ENCODE results near the gene ACBD4.
"Not testable (repeated sequence)": the region's sequence is repeated elsewhere in the genome, so short reads cannot be mapped to it uniquely, and the experiment has no call there.

The ACBD4 gene

DNA sequence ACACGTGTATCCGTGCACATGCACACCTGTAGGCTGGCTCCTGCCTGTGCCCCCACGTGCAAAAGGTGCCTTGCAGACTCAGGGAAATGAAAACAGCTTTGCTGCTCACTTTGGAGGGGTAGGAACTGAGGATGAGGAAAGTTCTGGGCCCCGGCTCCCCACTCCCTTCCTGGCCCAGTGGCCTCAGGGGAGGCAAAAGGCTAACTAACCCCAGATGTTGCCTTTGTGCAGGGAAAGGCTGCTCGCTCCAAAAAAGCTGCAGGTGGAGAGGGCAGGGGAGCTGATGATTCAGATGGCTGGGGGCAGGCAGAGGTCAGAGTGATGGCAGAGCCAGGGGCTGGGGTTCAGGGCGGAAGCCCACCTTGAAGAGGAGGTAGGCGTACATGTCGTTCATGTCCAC is 15.5 kb upstream of the ACBD4 start:
- no peak overlapping the region for H3K4me3 Mint-ChIP-seq
- H3K27me3 Mint-ChIP-seq (ENCODE audit: low read depth) = peaks cover 9% of the 10 kb centered on the region
- H3K36me3 Mint-ChIP-seq (ENCODE audit: low read depth) = no peaks in the 10 kb centered on the region
- no peak overlapping the region for H3K27ac Mint-ChIP-seq
- DNase-seq (ENCODE audit: low spot score) = no peak
- no peaks in the 10 kb centered on the region for H3K9me3 Mint-ChIP-seq
- H3K4me1 Mint-ChIP-seq (ENCODE audit: low read depth) = no peaks in the 10 kb centered on the region

DNA sequence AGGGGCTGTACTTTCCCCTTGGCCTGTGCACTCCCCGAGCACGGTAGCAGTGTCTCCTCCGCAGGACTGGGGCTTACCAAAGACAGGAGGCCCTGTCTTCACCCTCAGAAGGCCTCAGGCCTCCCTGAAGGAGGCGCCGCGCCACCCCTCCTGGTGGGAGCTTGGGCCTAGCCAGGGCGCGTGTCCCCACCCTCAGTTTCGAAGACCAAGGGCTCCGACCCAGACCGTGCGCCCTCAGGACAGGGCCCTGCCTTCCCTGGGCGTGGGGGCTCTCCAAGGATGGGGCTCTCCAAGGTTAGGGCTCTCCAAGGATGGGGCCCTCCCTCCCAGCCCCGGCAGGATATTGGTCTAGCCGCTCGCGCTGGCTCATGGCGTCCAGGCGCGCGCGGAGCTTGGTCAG is 14.9 kb upstream of the ACBD4 start:
- no peak overlapping the region for H3K4me3 Mint-ChIP-seq
- peaks cover 9% of the 10 kb centered on the region for H3K27me3 Mint-ChIP-seq (ENCODE audit: low read depth)
- no peaks in the 10 kb centered on the region for H3K9me3 Mint-ChIP-seq
- no peaks in the 10 kb centered on the region for H3K4me1 Mint-ChIP-seq (ENCODE audit: low read depth)
- no peaks in the 10 kb centered on the region for H3K36me3 Mint-ChIP-seq (ENCODE audit: low read depth)
- no peak for DNase-seq (ENCODE audit: low spot score)
- no peak overlapping the region for H3K27ac Mint-ChIP-seq

DNA sequence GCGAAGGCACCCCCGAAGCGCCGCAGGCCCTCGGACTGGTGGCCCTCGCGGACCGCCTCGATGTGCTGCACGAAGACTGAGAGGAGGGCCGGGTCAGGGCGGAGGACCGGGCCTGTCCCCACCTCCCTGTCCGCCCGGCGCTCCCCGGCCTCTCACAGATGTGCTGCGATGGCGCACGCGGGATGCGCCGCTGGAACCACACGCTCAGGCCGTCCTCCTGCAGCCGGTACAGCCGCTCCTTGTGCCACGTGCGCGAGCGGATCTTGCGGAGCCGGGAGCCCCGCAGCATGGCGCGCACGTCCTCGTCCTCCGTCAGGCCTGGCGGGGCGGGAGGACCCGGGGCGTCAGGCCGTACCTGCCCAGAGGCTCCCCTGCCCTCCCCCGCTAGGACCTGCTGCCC is 14.4 kb upstream of the ACBD4 start:
- Mint-ChIP-seq H3K4me1 (ENCODE audit: low read depth) (no peaks in the 10 kb centered on the region), H3K9me3 (no peaks in the 10 kb centered on the region), H3K27me3 (ENCODE audit: low read depth) (peaks cover 9% of the 10 kb centered on the region), H3K36me3 (ENCODE audit: low read depth) (no peaks in the 10 kb centered on the region), H3K27ac (no peak overlapping the region), H3K4me3 (no peak overlapping the region)
- DNase-seq (ENCODE audit: low spot score) = no peak

DNA sequence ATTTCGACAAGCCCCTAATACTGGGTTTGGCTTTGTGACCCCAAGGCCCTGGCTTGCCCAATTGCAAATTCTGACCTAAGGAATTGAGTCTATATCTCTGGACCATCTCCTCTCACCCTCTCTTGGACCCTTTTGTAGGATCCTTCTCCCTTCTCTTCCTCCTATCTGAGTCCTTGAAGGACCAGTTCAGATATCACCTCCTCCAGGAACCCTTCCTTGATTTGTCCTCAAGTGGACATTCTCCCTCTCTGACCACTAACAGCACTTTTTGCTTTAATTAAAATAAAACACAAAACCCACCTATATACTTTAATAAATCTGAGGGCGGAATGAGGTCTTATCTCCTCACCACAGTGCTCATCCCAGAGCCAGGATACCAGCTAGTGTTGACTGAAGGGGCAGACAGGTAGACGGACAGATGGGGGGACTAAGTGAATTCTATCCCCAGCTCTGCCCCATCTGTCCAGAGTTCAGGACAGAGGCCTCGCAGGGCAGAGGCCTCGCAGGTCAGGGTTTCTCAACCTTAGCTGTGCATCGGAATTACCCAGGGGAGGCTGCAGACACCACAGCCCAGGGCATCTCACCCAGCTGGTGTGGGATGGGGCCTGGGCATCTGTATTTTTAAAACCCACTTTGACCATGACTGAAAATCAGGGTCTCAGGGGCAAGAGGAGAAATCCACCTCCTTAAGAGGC is 12.3 kb upstream of the ACBD4 start:
- H3K36me3 Mint-ChIP-seq (ENCODE audit: low read depth) = no peaks in the 10 kb centered on the region
- no peaks in the 10 kb centered on the region for H3K9me3 Mint-ChIP-seq
- no peak overlapping the region for H3K27ac Mint-ChIP-seq
- no peaks in the 10 kb centered on the region for H3K4me1 Mint-ChIP-seq (ENCODE audit: low read depth)
- DNase-seq (ENCODE audit: low spot score) = no peak
- H3K27me3 Mint-ChIP-seq (ENCODE audit: low read depth) = peaks cover 9% of the 10 kb centered on the region
- no peak overlapping the region for H3K4me3 Mint-ChIP-seq

DNA sequence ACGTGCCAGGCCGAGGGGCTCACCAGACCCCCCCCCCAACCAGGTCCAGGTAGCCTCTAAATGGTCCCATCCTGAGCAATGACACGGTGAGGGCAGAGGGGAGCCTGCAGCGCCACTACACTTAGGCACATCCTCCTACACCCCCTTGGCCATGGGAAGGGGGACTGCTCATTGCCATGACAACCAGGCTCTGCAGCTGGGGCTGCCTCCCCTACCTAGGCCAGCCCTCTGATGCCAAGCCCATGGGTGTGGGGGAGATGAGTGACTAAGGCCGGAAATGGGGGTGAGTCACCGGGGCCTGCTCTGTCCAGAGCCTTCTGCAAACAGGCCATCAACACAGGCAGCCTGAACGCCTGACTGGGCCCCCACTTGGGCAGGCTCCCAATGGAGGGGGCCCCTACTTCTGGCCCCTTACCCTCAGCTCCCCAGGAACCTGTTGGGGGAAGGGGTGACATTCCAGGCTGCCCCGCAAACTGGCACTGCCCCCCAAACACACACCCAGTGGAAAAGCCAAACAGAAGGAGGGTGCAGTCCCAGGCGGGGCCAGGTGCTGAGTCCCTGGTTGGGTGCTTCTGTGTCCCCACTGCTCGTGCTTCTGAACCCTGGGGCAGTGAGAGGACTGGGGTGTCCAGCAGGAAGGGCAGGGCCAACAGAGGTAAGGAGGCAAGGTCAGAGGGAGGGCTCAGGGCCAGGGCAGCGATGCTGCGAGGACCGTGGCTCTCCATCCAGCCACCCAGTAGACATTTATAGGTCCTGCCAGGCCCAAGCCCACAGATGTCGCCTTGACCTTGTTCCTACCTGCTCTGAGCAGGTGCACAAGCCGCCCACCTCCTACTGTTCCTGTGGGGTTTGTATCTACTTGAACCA is 11.3 kb upstream of the ACBD4 start:
- Mint-ChIP-seq H3K27ac (no peak overlapping the region), H3K27me3 (ENCODE audit: low read depth) (peaks cover 7% of the 10 kb centered on the region), H3K4me3 (no peak overlapping the region), H3K4me1 (ENCODE audit: low read depth) (no peaks in the 10 kb centered on the region), H3K9me3 (no peaks in the 10 kb centered on the region), H3K36me3 (ENCODE audit: low read depth) (no peaks in the 10 kb centered on the region)
- DNase-seq (ENCODE audit: low spot score) = no peak

DNA sequence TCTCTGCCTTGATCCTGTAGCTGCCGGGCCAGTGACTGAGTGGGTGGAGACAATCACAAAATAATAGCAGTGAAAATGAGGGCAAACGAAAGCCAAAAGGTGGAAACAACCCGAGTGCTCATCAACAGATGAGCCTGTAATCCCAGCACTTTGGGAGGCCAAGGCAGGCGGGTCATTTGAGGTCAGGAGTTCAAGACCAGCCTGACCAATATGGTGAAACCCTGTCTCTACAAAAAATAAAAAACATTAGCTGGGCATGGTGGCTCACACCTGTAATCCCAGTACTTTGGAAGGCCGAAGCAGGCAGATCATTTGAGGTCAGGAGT is 10.7 kb upstream of the ACBD4 start:
- not testable (repeated sequence) for H3K4me3 Mint-ChIP-seq; H3K27me3 Mint-ChIP-seq (ENCODE audit: low read depth); H3K4me1 Mint-ChIP-seq (ENCODE audit: low read depth); H3K9me3 Mint-ChIP-seq; H3K36me3 Mint-ChIP-seq (ENCODE audit: low read depth); DNase-seq (ENCODE audit: low spot score); H3K27ac Mint-ChIP-seq

DNA sequence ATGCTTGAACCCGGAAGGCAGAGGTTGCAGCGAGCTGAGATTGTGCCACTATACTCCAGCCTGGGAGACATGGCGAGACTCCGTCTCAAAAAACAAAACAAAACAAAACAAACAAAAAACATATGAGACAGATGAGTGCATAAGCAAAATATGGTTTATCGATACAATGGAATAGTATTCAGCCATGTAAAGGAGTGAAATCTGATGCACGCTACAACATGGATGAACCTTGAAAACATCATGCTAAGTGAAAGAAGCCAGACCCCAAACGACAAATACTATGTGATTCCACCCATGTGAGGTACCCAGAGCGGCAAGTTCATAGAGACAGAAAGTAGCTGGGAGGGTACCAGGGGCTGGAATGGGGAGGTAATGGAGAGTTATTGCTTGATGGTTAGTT is 10.0 kb upstream of the ACBD4 start:
- H3K27ac Mint-ChIP-seq = no peak overlapping the region
- no peak for DNase-seq (ENCODE audit: low spot score)
- no peaks in the 10 kb centered on the region for H3K36me3 Mint-ChIP-seq (ENCODE audit: low read depth)
- peaks cover 11% of the 10 kb centered on the region for H3K27me3 Mint-ChIP-seq (ENCODE audit: low read depth)
- no peaks in the 10 kb centered on the region for H3K9me3 Mint-ChIP-seq
- no peaks in the 10 kb centered on the region for H3K4me1 Mint-ChIP-seq (ENCODE audit: low read depth)
- H3K4me3 Mint-ChIP-seq = no peak overlapping the region

DNA sequence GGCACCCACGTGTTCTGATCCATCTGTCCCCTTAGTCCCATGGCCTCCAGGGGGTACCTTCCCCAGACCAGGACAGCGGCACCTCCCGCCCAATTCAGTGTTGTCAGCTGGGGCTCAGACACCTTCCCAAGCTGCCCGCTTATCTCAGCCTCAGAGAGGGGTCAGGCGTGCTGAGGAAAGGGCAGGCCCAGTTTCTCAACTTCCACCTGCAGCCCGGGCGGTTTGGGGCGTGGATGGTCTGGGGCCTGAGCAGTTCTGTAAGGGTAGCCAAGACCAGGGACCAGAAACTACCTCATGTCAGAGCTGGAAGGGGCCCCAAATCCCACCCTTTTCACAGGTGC is 8.3 kb upstream of the ACBD4 start:
- Mint-ChIP-seq H3K27me3 (ENCODE audit: low read depth) (peaks cover 11% of the 10 kb centered on the region), H3K4me1 (ENCODE audit: low read depth) (no peaks in the 10 kb centered on the region), H3K9me3 (no peaks in the 10 kb centered on the region), H3K4me3 (no peak overlapping the region), H3K36me3 (ENCODE audit: low read depth) (no peaks in the 10 kb centered on the region), H3K27ac (no peak overlapping the region)
- no peak for DNase-seq (ENCODE audit: low spot score)

DNA sequence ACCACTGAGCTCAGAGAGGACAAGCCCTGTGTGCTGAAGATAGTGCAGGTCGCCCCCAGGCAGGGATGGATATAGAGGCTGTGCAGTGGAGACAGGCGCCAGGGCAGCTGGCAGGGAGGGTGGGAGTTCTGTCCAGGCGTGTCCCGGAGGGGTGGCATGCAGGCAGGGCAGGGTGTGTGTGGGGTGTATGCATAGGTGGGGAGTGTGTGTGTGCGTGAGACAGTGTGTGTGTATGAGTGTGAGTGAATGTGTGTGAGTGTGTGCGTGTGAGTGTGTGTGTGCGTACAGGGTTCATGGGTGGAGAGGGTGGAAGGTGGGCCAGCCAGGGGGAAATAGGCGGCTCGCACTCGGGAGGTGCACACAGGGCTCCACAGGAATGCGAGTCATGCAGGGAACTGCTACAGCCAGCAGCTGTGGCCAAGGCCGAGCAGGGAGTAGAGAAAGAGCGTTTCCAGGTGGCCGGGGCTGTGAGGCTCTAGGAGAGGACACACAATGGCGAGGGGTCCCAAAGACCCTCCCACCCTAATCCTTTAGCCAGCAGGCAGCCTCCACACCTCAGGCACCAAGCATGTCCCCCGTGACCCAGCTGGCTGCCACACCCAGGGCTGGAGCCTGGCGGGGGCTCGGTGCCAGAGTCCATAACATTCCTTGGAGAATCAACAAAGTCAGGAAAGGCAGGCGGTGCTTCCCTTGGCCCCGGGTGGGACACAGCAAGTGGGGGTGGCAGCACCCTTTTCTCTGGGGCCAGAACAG is 7.8 kb upstream of the ACBD4 start:
- Mint-ChIP-seq H3K36me3 (ENCODE audit: low read depth) (no peaks in the 10 kb centered on the region), H3K27me3 (ENCODE audit: low read depth) (peaks cover 11% of the 10 kb centered on the region), H3K4me3 (no peak overlapping the region), H3K27ac (no peak overlapping the region), H3K9me3 (no peaks in the 10 kb centered on the region), H3K4me1 (ENCODE audit: low read depth) (no peaks in the 10 kb centered on the region)
- DNase-seq (ENCODE audit: low spot score) = no peak

DNA sequence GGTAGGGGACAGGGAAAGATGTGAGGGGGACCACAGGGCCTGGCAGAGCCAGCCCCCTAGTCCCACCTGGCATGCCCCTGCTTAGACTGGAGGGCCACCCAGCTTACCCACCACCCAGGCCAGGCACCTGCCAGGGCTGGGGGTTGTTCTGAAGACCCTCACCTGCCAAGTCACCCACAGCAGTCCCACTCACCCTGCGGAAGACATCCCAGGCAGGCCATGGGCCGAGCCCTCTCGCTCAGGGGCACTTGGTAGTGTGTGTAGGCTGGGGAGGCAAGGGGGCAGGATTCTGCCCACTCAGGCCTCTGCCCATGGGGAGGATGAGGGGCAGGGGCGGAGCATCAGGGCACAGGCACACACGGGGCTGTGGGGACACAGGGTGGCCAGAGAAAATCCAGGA is 7.2 kb upstream of the ACBD4 start:
- peaks cover 3% of the 10 kb centered on the region for H3K4me1 Mint-ChIP-seq (ENCODE audit: low read depth)

DNA sequence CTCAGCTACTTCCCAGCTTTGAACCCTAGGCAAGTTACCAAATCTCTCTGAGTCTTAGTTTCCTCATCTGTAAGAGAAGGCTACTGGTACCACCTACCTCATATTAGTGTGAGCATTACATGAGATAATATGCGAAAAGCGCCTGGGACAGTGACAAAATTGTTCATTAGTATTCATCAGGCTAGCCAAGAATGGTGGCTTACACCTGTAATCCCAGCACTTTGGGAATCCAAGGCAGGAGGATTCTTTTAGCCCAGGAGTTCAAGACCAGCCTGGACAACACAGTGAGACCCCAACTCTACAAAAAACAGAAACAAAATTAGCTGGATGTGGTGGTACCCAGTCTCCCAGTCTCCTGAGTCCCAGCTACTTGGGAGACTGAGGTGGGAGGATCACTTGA is 6.5 kb upstream of the ACBD4 start:
- Mint-ChIP-seq H3K27me3 (ENCODE audit: low read depth) (peaks cover 11% of the 10 kb centered on the region), H3K36me3 (ENCODE audit: low read depth) (no peaks in the 10 kb centered on the region), H3K27ac (no peak overlapping the region), H3K9me3 (no peaks in the 10 kb centered on the region), H3K4me1 (ENCODE audit: low read depth) (peaks cover 6% of the 10 kb centered on the region), H3K4me3 (no peak overlapping the region)
- DNase-seq (ENCODE audit: low spot score) = no peak

More for the DNA sequence above, 7.2 kb upstream of the ACBD4 start:
- H3K27ac Mint-ChIP-seq = no peak overlapping the region
- H3K9me3 Mint-ChIP-seq = no peaks in the 10 kb centered on the region
- peaks cover 11% of the 10 kb centered on the region for H3K27me3 Mint-ChIP-seq (ENCODE audit: low read depth)
- H3K4me3 Mint-ChIP-seq = no peak overlapping the region
- DNase-seq (ENCODE audit: low spot score) = no peak
- H3K36me3 Mint-ChIP-seq (ENCODE audit: low read depth) = no peaks in the 10 kb centered on the region

DNA sequence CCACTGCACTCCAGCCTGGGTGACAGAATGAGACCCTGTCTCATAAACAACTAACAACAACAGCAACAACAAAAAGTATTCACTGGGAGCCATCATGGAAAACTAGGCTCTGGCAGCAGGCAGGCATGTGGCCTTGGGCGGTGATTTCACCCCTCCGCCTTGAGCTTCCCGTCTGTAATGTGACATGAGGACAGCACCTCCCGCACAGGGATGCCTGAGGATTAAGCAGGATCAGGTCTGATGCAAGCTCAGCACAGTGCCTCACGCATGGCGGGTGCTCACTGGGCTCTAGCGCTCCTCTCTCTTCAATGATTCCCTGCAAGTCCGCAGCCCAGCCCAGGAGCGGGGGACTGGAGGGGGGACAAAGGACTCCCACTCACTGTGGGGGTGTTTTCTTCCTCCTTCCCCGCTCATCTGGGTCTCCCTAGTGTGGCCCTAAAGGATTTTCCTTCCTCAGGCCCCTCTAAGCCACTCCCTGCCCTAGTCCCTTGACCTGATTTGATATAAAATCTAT is 6.0 kb upstream of the ACBD4 start:
- peaks cover 6% of the 10 kb centered on the region for H3K4me1 Mint-ChIP-seq (ENCODE audit: low read depth)
- H3K27ac Mint-ChIP-seq = no peak overlapping the region
- no peak for DNase-seq (ENCODE audit: low spot score)
- H3K9me3 Mint-ChIP-seq = no peaks in the 10 kb centered on the region
- H3K36me3 Mint-ChIP-seq (ENCODE audit: low read depth) = no peaks in the 10 kb centered on the region
- H3K27me3 Mint-ChIP-seq (ENCODE audit: low read depth) = peaks cover 11% of the 10 kb centered on the region
- H3K4me3 Mint-ChIP-seq = no peak overlapping the region

DNA sequence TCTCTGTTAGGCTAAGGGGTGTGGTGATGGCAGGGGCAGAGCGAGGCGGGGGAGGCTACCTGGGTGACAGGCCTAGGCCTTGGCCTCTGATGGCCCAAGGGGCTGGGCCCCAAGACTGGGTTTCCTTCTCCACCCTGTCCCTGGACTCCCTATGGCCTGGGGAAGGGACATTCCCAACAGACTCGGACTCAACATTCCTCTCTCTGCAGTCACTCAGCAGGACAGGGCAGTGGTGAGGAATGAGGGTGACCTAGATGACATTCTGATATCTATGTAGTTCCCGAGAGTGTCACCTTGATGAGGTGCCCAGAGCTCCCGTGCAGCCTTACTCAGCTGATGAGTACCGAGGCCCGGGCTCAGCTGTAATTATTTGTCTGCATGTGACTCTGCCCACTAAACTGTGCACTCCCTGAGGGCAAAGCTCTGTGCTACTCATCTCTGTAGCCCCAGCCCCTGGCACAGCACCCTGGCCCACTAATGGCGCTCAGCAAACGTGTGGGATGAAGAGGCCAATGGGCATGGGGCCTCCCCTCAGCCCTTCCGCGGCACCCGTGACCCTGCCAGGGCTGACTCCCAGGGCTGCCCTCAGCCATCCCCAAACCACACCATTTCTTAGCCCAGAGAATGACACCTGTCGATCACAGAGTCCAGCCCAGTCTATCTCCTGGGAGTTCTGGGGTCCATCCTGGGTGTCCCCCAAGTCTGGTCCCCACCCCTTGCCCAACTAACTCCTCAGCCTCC is 5.4 kb upstream of the ACBD4 start:
- Mint-ChIP-seq H3K9me3 (no peaks in the 10 kb centered on the region), H3K4me1 (ENCODE audit: low read depth) (peaks cover 6% of the 10 kb centered on the region), H3K4me3 (no peak overlapping the region), H3K27me3 (ENCODE audit: low read depth) (peaks cover 11% of the 10 kb centered on the region), H3K27ac (no peak overlapping the region), H3K36me3 (ENCODE audit: low read depth) (no peaks in the 10 kb centered on the region)
- no peak for DNase-seq (ENCODE audit: low spot score)
